ENCODE data around the gene CDKAL1.

Gene CDKAL1

GRCh38 chr6:20572940-20573339, 38.7 kb downstream of the CDKAL1 start:
- in situ Hi-C loops (cut with MboI; ENCODE audit: low sequenced_read_pairs, unreplicated experiment): loop anchor here (25.0 kb wide), 2 partner anchors 639 to 1364 kb away; no protein-coding TSS in a partner anchor
- no peak for DNase-seq (ENCODE audit: low spot score)
- TF ChIP-seq CTCF (IDR thresholded peaks at IDR 0.05; ENCODE audit: borderline replicate concordance, control extremely low read depth, extremely low read depth, insufficient read depth, missing control alignments): no peak

- no peak for DNase-seq (ENCODE audit: low spot score)
- TF ChIP-seq CTCF (IDR thresholded peaks at IDR 0.05; ENCODE audit: borderline replicate concordance, control extremely low read depth, extremely low read depth, insufficient read depth, missing control alignments): no peak
- in situ Hi-C loops (cut with MboI; ENCODE audit: low sequenced_read_pairs, unreplicated experiment): loop anchor here (25.0 kb wide), 2 partner anchors 638 to 1363 kb away; no protein-coding TSS in a partner anchor
Measured at GRCh38 chr6:20574355-20574754, 40.1 kb downstream of the CDKAL1 start.

- no peak for DNase-seq (ENCODE audit: low spot score)
- in situ Hi-C loops (cut with MboI; ENCODE audit: low sequenced_read_pairs, unreplicated experiment): no loop called here
- TF ChIP-seq CTCF (IDR thresholded peaks at IDR 0.05; ENCODE audit: borderline replicate concordance, control extremely low read depth, extremely low read depth, insufficient read depth, missing control alignments): no peak
Measured at GRCh38 chr6:20575125-20575524, 40.9 kb downstream of the CDKAL1 start.

- no peak for DNase-seq (ENCODE audit: low spot score)
- in situ Hi-C loops (cut with MboI; ENCODE audit: low sequenced_read_pairs, unreplicated experiment): no loop called here
- TF ChIP-seq CTCF (IDR thresholded peaks at IDR 0.05; ENCODE audit: borderline replicate concordance, control extremely low read depth, extremely low read depth, insufficient read depth, missing control alignments): no peak
Measured at GRCh38 chr6:20575704-20576451, 41.6 kb downstream of the CDKAL1 start.

- in situ Hi-C loops (cut with MboI; ENCODE audit: low sequenced_read_pairs, unreplicated experiment): no loop called here
- DNase-seq (ENCODE audit: low spot score): no peak
- no peak for TF ChIP-seq CTCF (IDR thresholded peaks at IDR 0.05; ENCODE audit: borderline replicate concordance, control extremely low read depth, extremely low read depth, insufficient read depth, missing control alignments)
Measured at GRCh38 chr6:20577173-20577688, 43.0 kb downstream of the CDKAL1 start.

- no peak for TF ChIP-seq CTCF (IDR thresholded peaks at IDR 0.05; ENCODE audit: borderline replicate concordance, control extremely low read depth, extremely low read depth, insufficient read depth, missing control alignments)
- in situ Hi-C loops (cut with MboI; ENCODE audit: low sequenced_read_pairs, unreplicated experiment): no loop called here
- no peak for DNase-seq (ENCODE audit: low spot score)
Measured at GRCh38 chr6:20581070-20581469, 46.8 kb downstream of the CDKAL1 start.
